Endothelial cell of umbilical vein (primary cell): ENCODE results near the gene PTGER3. TPM values are rescaled to one million over a fixed set of nuclear protein-coding genes. Genes with fewer than 3 reads are reported as not detected.

Source experiments
- BruUV-seq: library from RNA; stranded (reverse); fragments of 400-500 nt; replicated peaks from 2 replicates; lab custom pipeline; 2021; lab: Mats Ljungman, UMichigan
- CTCF ChIA-PET: fragments of 300-600, 350-600 bp; sonication (Branson Sonifier 250); formaldehyde crosslinking; loops from one replicate; lab custom pipeline; 2021; ENCODE audit warnings: antibody characterized with exemption, inconsistent platforms; lab: Charles Lee
- POLR2A ChIA-PET: fragments of 300-600, 350-600 bp; sonication (Branson Sonifier 250); formaldehyde crosslinking; loops from one replicate; lab custom pipeline; 2021; ENCODE audit warnings: antibody characterized with exemption, inconsistent platforms; lab: Charles Lee
- DNase-seq: peaks from one replicate; pipeline ENCODE4 v3.0.0-alpha.2; 2011; ENCODE audit warnings: low read depth, low spot score
- FAIRE-seq: peaks from 2 replicates; lab custom pipeline; 2011; peaks lifted over from hg19 to GRCh38; lab: Jason Lieb, UNC
- H2AFZ ChIP-seq: 2 replicates; pipeline ENCODE4 v1.6.0; 2012; ENCODE audit warnings: low read depth, low read length, control low read depth, inconsistent platforms
- H3K27ac ChIP-seq: 2 replicates; pipeline ENCODE4 v1.5.1; 2011; ENCODE audit warnings: low read depth, mild to moderate bottlenecking, control low read depth, low read length, moderate library complexity; ENCODE audit not compliant: insufficient read depth
- H3K27me3 ChIP-seq, 2 experiments: 2 replicates each; pipeline versions ENCODE4 v1.6.0 to v1.6.1; 2011; ENCODE audit warnings: low read length in 2 of 2, mixed read lengths in 1 of 2; ENCODE audit not compliant: control insufficient read depth in 2 of 2, insufficient read depth in 2 of 2
- H3K36me3 ChIP-seq, 2 experiments: 2 replicates in 1 of 2; 3 replicates in 1 of 2; pipeline ENCODE4 v1.5.1; 2011; ENCODE audit warnings: low read length in 2 of 2, mild to moderate bottlenecking in 1 of 2, moderate library complexity in 1 of 2; ENCODE audit not compliant: control insufficient read depth in 2 of 2, insufficient read depth in 2 of 2; ENCODE audit errors: extremely low read depth in 1 of 2
- H3K4me1 ChIP-seq: 3 replicates; pipeline ENCODE4 v1.5.1; 2011; ENCODE audit warnings: mild to moderate bottlenecking, low read length; ENCODE audit not compliant: control insufficient read depth, insufficient read depth; ENCODE audit errors: extremely low read depth
- H3K4me2 ChIP-seq: 2 replicates; pipeline ENCODE4 v1.6.1; 2011; ENCODE audit warnings: low read length, control low read depth, mixed read lengths; ENCODE audit not compliant: insufficient read depth
- H3K4me3 ChIP-seq, 3 experiments: fragments of 200-600 bp in 1 of 3; sonication (generic), shearing (Covaris generic) in 1 of 3; replicated peaks in 1 of 3; 2 replicates each; pipeline ENCODE4 v1.5.1; 2011 to 2016; ENCODE audit warnings: control low read depth in 3 of 3, low read length in 3 of 3, mild to moderate bottlenecking in 2 of 3, inconsistent platforms in 1 of 3, low read depth in 1 of 3, moderate library complexity in 1 of 3; ENCODE audit not compliant: insufficient read depth in 1 of 3
- H3K79me2 ChIP-seq: 2 replicates; pipeline ENCODE4 v1.6.0; 2012; ENCODE audit warnings: low read length, inconsistent platforms; ENCODE audit not compliant: control insufficient read depth, insufficient read depth
- H3K9ac ChIP-seq: replicated peaks from 2 replicates; pipeline ENCODE3; 2011; ENCODE audit warnings: low read length, control low read depth; ENCODE audit not compliant: insufficient read depth; ENCODE audit errors: extremely low read depth
- H3K9me1 ChIP-seq: replicated peaks from 3 replicates; pipeline ENCODE4 v1.6.0; 2011; ENCODE audit warnings: mild to moderate bottlenecking, low read length; ENCODE audit not compliant: control insufficient read depth, insufficient read depth; ENCODE audit errors: extremely low read depth
- H3K9me3 ChIP-seq: replicated peaks from 2 replicates; pipeline ENCODE4 v1.5.1; 2012; ENCODE audit warnings: low read length, inconsistent platforms; ENCODE audit not compliant: control insufficient read depth, insufficient read depth
- H4K20me1 ChIP-seq: replicated peaks from 2 replicates; pipeline ENCODE3; 2011; ENCODE audit warnings: mild to moderate bottlenecking, low read length; ENCODE audit not compliant: control insufficient read depth, insufficient read depth; ENCODE audit errors: extremely low read depth
- CTCF ChIP-seq, 2 donors: IDR thresholded peaks; 1 replicate in 1 of 2; 2 replicates in 1 of 2; pipeline ENCODE4 v1.5.1; 2011; ENCODE audit warnings: low read length in 2 of 2, mild to moderate bottlenecking in 2 of 2, moderate library complexity in 2 of 2, control low read depth in 1 of 2, inconsistent platforms in 1 of 2, low read depth in 1 of 2; ENCODE audit not compliant: insufficient read depth in 1 of 2; ENCODE audit errors: extremely low read depth in 1 of 2
- EZH2 ChIP-seq: IDR thresholded peaks from 2 replicates; pipeline ENCODE4 v1.6.1; 2012; ENCODE audit warnings: borderline replicate concordance, low read depth, mild to moderate bottlenecking, moderate library complexity, low read length, inconsistent platforms; ENCODE audit not compliant: severe bottlenecking
- FOS ChIP-seq: IDR thresholded peaks from 2 replicates; pipeline ENCODE4 v1.6.1; 2011; ENCODE audit warnings: mild to moderate bottlenecking, low read length, moderate library complexity, borderline replicate concordance; ENCODE audit not compliant: insufficient read depth
- GATA2 ChIP-seq: IDR thresholded peaks from 2 replicates; pipeline ENCODE4 v1.7.0; 2011; ENCODE audit warnings: low read depth, mild to moderate bottlenecking, moderate library complexity, mixed read lengths, low read length; ENCODE audit not compliant: insufficient read length, insufficient read depth
- JUN ChIP-seq: IDR thresholded peaks from 2 replicates; pipeline ENCODE4 v1.6.1; 2011; ENCODE audit warnings: borderline replicate concordance, low read depth; ENCODE audit not compliant: insufficient read length, insufficient read depth
- MYC ChIP-seq: IDR thresholded peaks from one replicate; pipeline ENCODE4 v1.6.1; 2011; ENCODE audit warnings: mild to moderate bottlenecking, low read depth, low read length
- POLR2A ChIP-seq: IDR thresholded peaks from 2 replicates; pipeline ENCODE4 v1.6.1; 2012; ENCODE audit warnings: low read depth, mild to moderate bottlenecking, control low read depth, low read length
- POLR2AphosphoS5 ChIP-seq: IDR thresholded peaks from 2 replicates; pipeline ENCODE4 v1.6.1; 2012; ENCODE audit warnings: low read depth, mild to moderate bottlenecking, control low read depth, low read length, moderate library complexity; ENCODE audit not compliant: insufficient read depth
- dilution Hi-C: fragments of 300-500 bp; cut with MboI; formaldehyde crosslinking; loops from one replicate; pipeline ENCODE4 v1.15.0; 2019; ENCODE audit warnings: low sequenced_read_pairs; ENCODE audit not compliant: extremely low pct_ligation_motif_present
- intact Hi-C: fragments of 100-400 bp; cut with micrococcal nuclease; formaldehyde crosslinking; loops from one replicate; pipeline ENCODE4 v1.10.0; 2022
- polyA plus RNA-seq, 4 experiments: library from polyadenylated mRNA; depleted of rRNA in 3 of 4; stranded (reverse) in 3 of 4; unstranded in 1 of 4; fragments of >200 nt; gene quantifications; 2 replicates each; pipeline versions ENCODE4 v1.2.1 to v1.2.3, GENCODE V29; 2011 to 2012; ENCODE audit warnings: missing spikeins in 1 of 4
- total RNA-seq: library from RNA; stranded (reverse); gene quantifications from 2 replicates; pipeline ENCODE4 v1.2.3, GENCODE V29; 2021

Gene PTGER3
- total and polyA plus RNA-seq, 2 donors (not counting 3 experiments of a cell fraction or from before 2014, with no cell fraction given) = 0.01 TPM; not detected in 1

DNA sequence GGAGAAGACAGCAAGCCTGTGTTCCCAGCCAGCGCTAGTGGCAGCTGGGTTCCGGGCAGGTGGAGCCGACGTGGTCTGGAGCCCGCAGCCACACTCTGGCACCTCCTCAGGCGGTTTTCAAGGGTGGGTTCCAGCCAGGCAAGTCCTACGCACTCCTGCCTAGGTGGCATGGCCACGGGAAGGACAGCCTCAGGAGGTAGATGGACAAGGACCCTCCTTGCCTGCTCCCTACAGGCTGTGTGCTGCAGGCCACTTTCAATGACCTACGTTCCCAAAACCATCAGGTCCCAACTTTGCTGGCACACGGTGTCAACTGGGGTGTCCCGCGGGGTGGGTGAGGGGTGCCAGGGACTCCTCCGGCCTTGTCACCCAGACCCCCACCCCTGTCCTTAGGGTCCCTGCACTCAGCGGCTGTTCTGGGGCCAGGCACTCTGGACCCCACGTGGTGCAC is 6.7 kb upstream of the PTGER3 start:
- no TSS peak for BruUV-seq
- FAIRE-seq = no peak
- Histone ChIP-seq H3K4me2 (no peak overlapping the region), H3K27ac (no peak overlapping the region), H4K20me1 (no peaks in the 10 kb centered on the region), H3K4me3 (no peak overlapping the region), H3K9me1 (no peaks in the 10 kb centered on the region), H2AFZ (no peak overlapping the region), H3K79me2 (no peaks in the 10 kb centered on the region), H3K9ac (no peak overlapping the region), H3K4me1 (no peaks in the 10 kb centered on the region), H3K36me3 (peaks cover 0 to under 1% of the 10 kb centered on the region in 2 experiments), H3K27me3 (peaks cover 11 to 15% of the 10 kb centered on the region in 2 experiments), H3K9me3 (no peaks in the 10 kb centered on the region)
- ChIA-PET CTCF (no interaction called here), POLR2A (no interaction called here)
- no peak for DNase-seq
- intact Hi-C loops (no loop called here), dilution Hi-C loops (no loop called here)
- TF ChIP-seq POLR2AphosphoS5 = no peak
- TF ChIP-seq JUN = no peak
- TF ChIP-seq FOS = no peak
- TF ChIP-seq EZH2 = no peak
- no peak for TF ChIP-seq MYC
- peak; percentile 52 for TF ChIP-seq POLR2A
- TF ChIP-seq CTCF (IDR thresholded peaks at IDR 0.05; ENCODE audit: extremely low read depth in 1 of 2, insufficient read depth in 1 of 2, low read depth in 1 of 2, low read length in 2 of 2) = no peak
- no peak for TF ChIP-seq GATA2
